Activated CD4-positive, alpha-beta memory T cell treated with anti-CD3 and anti-CD28 coated beads for 36 hours (primary cell): ENCODE data around the gene SREBF1. TPM values are rescaled to one million over a fixed set of nuclear protein-coding genes. Genes with fewer than 3 reads are reported as not detected.

Source experiments
- CTCF ChIA-PET: fragments of 350-600 bp; sonication (Branson Sonifier 250); formaldehyde crosslinking; loops from one replicate; lab custom pipeline; 2021; ENCODE audit warnings: antibody characterized with exemption, inconsistent platforms; lab: Charles Lee
- POLR2A ChIA-PET: fragments of 350-600 bp; sonication (Branson Sonifier 250); formaldehyde crosslinking; loops from one replicate; lab custom pipeline; 2021; ENCODE audit warnings: antibody characterized with exemption; lab: Charles Lee
- DNase-seq: peaks from one replicate; pipeline ENCODE4 v3.0.0-alpha.2; 2020
- H3K27ac Mint-ChIP-seq: one replicate; pipeline ENCODE4 v1.8.0; 2021; ENCODE audit warnings: mixed read lengths
- H3K27me3 Mint-ChIP-seq: one replicate; pipeline ENCODE4 v1.8.0; 2021; ENCODE audit warnings: mixed read lengths
- H3K36me3 Mint-ChIP-seq: one replicate; pipeline ENCODE4 v1.8.0; 2021; ENCODE audit warnings: mixed read lengths
- H3K4me1 Mint-ChIP-seq: one replicate; pipeline ENCODE4 v1.8.0; 2021; ENCODE audit warnings: low read depth, mixed read lengths
- H3K4me3 Mint-ChIP-seq: one replicate; pipeline ENCODE4 v1.8.0; 2021; ENCODE audit warnings: mild to moderate bottlenecking, mixed read lengths
- H3K9me3 Mint-ChIP-seq: one replicate; pipeline ENCODE4 v1.8.0; 2021; ENCODE audit warnings: mixed read lengths
- intact Hi-C: fragments of 100-400 bp; cut with micrococcal nuclease; formaldehyde crosslinking; loops from one replicate; pipeline ENCODE4 v1.15.1; 2023
- total RNA-seq, 2 experiments: library from RNA; stranded (reverse); gene quantifications; one replicate each; pipeline ENCODE4 v1.2.3, GENCODE V29; 2021

Gene SREBF1
- total RNA-seq, 2 experiments from 2014 or later: 93.7 to 106 TPM

DNA sequence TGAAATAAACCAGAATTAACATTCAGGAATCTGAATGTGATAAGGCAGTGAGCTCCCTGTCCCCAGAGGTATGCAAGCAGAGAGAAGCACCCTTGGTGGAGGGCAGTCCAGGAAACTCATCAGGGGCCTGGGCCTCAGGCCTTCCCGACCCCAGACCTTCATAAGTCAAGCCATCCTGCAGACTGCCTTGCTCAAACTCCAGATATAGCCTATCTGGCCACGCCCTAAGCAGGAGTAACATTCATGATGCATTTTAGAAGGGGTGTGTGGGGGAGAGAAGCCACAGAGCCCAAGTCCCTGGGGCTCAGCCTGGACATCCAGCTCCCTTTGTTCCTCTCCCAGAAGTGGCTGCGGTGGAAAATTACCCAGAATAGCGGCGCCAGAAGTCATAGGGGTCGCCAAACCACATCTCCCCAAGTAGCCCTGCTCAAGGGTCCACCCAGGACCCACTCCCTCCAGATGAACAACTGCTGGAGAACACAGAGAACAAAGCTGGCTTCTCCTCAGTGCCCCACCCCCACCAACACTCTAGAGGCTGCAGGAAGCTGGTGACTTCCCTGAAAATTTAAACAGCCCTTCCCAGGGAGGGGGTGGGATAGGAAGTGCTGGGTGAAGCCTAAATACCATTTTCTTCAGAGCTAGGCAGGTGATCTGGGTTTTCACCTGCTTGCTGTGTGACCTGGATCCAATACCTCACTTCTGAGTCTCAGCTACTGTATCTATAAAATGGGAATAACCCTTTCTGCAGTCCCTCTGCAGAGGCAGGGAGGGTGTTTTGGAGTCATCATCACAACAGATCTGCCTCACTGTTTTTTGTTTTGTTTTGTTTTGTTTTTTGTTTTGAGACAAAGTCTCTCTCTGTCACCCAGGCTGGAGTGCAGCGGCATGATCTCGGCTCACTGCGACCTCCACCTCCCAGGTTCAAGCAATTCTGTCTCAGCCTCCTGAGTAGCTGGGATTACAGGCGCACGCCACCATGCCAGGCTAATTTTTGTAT, 1.5 kb upstream of the SREBF1 start:
- intact Hi-C loops: loop anchor here (2.0 to 5.0 kb wide), 2 partner anchors 13 to 156 kb away; partner anchors contain the start of gene RAI1
- no peaks in the 10 kb centered on the region for H3K27me3 Mint-ChIP-seq
- peaks cover 29% of the 10 kb centered on the region for H3K36me3 Mint-ChIP-seq

GRCh38 chr17:17837380-17837821, 615 bp upstream of the SREBF1 start:
- H3K4me1 Mint-ChIP-seq: peaks cover 64% of the 10 kb centered on the region
- H3K27me3 Mint-ChIP-seq: no peaks in the 10 kb centered on the region
- ChIA-PET CTCF (interaction anchor here (0.8 to 2.7 kb wide), 6 partner anchors 11 to 22 kb away, joined by 3 to 8 read pairs (median 4); no protein-coding TSS in a partner anchor), POLR2A (interaction anchor here (0.6 to 6.9 kb wide), 9 partner anchors 10 to 346 kb away, joined by 3 to 135 read pairs (median 9); partner anchors contain the start of genes ALKBH5, DRC3 and TOM1L2)
- H3K4me3 Mint-ChIP-seq: peak overlapping the region; percentile 89
- peaks cover 30% of the 10 kb centered on the region for H3K36me3 Mint-ChIP-seq
- H3K27ac Mint-ChIP-seq: peak overlapping the region; percentile 96
- intact Hi-C loops: loop anchor here (2.0 to 5.0 kb wide), 2 partner anchors 13 to 155 kb away; partner anchors contain the start of gene RAI1
- no peaks in the 10 kb centered on the region for H3K9me3 Mint-ChIP-seq
- DNase-seq: no peak

More for the DNA sequence above, 1.5 kb upstream of the SREBF1 start:
- peaks cover 63% of the 10 kb centered on the region for H3K4me1 Mint-ChIP-seq
- H3K4me3 Mint-ChIP-seq: peak overlapping the region; percentile 45
- no peak for DNase-seq
- ChIA-PET CTCF (interaction anchor here (0.5 to 2.7 kb wide), 3 partner anchors 11 to 77 kb away, joined by 3 to 8 read pairs (median 3); no protein-coding TSS in a partner anchor), POLR2A (interaction anchor here (0.6 to 6.9 kb wide), 5 partner anchors 10 to 1458 kb away, joined by 3 to 135 read pairs (median 99); partner anchors contain the start of genes ALKBH5 and UBB)
- H3K27ac Mint-ChIP-seq: peak overlapping the region; percentile 96
- no peaks in the 10 kb centered on the region for H3K9me3 Mint-ChIP-seq

DNA sequence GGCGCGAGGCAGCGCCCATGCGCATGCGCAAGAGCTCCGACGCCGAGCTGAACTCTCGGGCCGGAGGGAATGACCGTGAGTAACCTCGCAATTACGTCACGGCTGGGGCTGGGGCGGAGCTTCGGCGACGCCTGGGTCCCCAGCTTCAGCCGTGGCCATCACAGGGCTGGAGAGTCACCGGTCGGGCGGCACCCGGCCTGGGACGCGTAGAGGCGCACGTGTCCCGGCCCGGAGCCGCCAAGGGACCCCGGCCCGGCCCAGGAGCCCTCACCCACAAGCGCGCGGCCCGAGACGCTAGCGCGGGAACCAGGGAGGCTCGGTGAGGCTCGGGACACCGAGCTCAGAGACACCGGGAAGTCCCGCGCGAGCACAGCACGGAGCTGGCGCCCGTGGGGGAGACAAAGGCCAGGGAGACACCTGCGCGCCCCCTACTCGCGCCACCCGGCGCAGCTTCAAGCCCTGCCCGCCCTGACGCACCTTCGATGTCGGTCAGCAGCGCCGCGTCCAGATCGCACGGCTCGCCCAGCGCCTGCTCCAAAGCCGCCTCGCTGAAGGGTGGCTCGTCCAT, 452 bp downstream of the SREBF1 start:
- H3K4me3 Mint-ChIP-seq: peak overlapping the region; percentile 89
- CTCF ChIA-PET: interaction anchor here (0.5 to 1.7 kb wide), 15 partner anchors 9 to 446 kb away, joined by 3 to 12 read pairs (median 5); no protein-coding TSS in a partner anchor
- intact Hi-C loops: loop anchor here (2.0 to 5.0 kb wide), 2 partner anchors 14 to 154 kb away; partner anchors contain the start of gene RAI1
- DNase-seq: peak; percentile 99
- H3K27me3 Mint-ChIP-seq: no peaks in the 10 kb centered on the region
- POLR2A ChIA-PET: interaction anchor here (0.6 to 6.9 kb wide), 16 partner anchors 12 to 1625 kb away, joined by 3 to 135 read pairs (median 4); partner anchors contain the start of genes DRC3 and TOM1L2
- peaks cover 68% of the 10 kb centered on the region for H3K4me1 Mint-ChIP-seq
- peak overlapping the region; percentile 96 for H3K27ac Mint-ChIP-seq
- no peaks in the 10 kb centered on the region for H3K9me3 Mint-ChIP-seq
- H3K36me3 Mint-ChIP-seq: peaks cover 36% of the 10 kb centered on the region

GRCh38 chr17:17835415-17836249, 1.2 kb downstream of the SREBF1 start:
- intact Hi-C loops: loop anchor here (2.0 to 5.0 kb wide), 2 partner anchors 15 to 153 kb away; partner anchors contain the start of gene RAI1
- H3K36me3 Mint-ChIP-seq: peaks cover 41% of the 10 kb centered on the region
- CTCF ChIA-PET: interaction anchor here (0.9 to 1.7 kb wide), 15 partner anchors 8 to 198 kb away, joined by 3 to 12 read pairs (median 5); no protein-coding TSS in a partner anchor
- DNase-seq: peak; percentile 48
- H3K27me3 Mint-ChIP-seq: no peaks in the 10 kb centered on the region
- peak overlapping the region; percentile 89 for H3K4me3 Mint-ChIP-seq
- peaks cover 64% of the 10 kb centered on the region for H3K4me1 Mint-ChIP-seq
- peak overlapping the region; percentile 96 for H3K27ac Mint-ChIP-seq
- H3K9me3 Mint-ChIP-seq: no peaks in the 10 kb centered on the region
- POLR2A ChIA-PET: interaction anchor here (0.6 to 6.9 kb wide), 17 partner anchors 12 to 1624 kb away, joined by 3 to 135 read pairs (median 4); partner anchors contain the start of genes DRC3 and TOM1L2

DNA sequence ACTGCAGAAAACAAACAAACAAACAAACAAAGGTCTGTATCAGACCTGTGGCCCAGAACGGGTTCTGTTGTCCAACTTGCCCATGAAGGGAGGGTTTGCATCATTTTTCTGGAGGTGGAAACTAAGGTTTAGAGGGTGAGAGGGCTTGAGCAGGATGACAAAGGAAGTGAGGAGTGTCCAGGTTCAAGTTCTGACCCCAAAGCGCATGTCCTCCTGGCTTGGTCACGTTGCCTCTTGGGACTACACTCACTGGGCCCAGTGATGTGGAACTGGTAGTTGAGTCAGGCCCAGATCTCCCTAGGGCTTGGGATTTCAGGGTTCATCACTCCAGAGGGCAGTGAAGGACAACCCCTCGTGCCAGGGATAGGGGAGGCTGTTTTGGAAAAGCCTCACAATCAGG, 1.8 kb downstream of the SREBF1 start:
- Mint-ChIP-seq H3K9me3 (no peaks in the 10 kb centered on the region), H3K4me3 (peak overlapping the region; percentile 89), H3K36me3 (peaks cover 41% of the 10 kb centered on the region), H3K4me1 (peaks cover 64% of the 10 kb centered on the region), H3K27me3 (no peaks in the 10 kb centered on the region), H3K27ac (peak overlapping the region; percentile 96)
- intact Hi-C loops: loop anchor here (1.0 to 5.0 kb wide), 2 partner anchors 10 to 153 kb away; partner anchors contain the start of gene RAI1
- CTCF ChIA-PET: interaction anchor here (1.2 kb wide), 1 partner anchor 13 kb away, joined by 3 read pairs; no protein-coding TSS in a partner anchor
- DNase-seq: no peak
- POLR2A ChIA-PET: interaction anchor here (0.8 to 6.9 kb wide), 7 partner anchors 11 to 141 kb away, joined by 3 to 135 read pairs (median 10); no protein-coding TSS in a partner anchor

DNA sequence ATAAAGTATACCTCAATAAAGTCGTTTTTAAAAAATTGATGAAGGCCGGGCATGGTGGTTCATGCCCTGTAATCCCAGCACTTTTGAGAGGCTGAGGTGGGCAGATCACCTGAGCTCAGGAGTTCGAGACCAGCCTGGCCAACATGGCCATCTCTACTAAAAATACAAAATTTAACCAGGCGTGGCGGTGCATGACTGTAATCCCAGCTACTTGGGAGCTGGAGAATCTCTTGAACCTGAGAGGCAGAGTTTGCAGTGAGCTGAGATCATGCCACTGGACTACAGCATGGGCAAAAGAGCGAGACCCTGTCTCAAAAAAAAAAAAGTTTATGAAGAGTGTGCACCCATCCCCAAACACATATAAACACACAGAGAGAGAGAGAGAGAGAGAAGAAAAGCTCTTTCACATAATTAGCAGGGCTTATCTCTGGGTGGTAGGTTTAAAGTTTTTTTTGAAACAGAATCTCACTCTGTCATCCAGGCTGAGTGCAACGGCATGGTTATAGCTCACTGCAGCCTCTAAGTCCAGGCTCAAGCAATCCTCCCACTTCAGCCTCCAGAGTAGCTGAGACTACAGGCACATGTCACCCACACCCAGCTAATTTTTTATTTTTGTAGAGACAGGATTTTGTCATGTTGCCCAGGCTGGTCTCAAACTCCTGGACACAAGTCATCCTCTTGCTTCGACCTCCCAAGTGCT, 3.0 kb downstream of the SREBF1 start:
- peaks cover 45% of the 10 kb centered on the region for H3K36me3 Mint-ChIP-seq
- CTCF ChIA-PET: interaction anchor here (0.6 to 1.8 kb wide), 7 partner anchors 13 to 384 kb away, joined by 3 to 5 read pairs (median 3); no protein-coding TSS in a partner anchor
- H3K4me1 Mint-ChIP-seq: peaks cover 56% of the 10 kb centered on the region
- intact Hi-C loops: loop anchor here (1.0 kb wide), 1 partner anchor 9 kb away; no protein-coding TSS in a partner anchor
- peak overlapping the region; percentile 96 for H3K27ac Mint-ChIP-seq
- peak overlapping the region; percentile 89 for H3K4me3 Mint-ChIP-seq
- POLR2A ChIA-PET: interaction anchor here (6.7 to 6.9 kb wide), 3 partner anchors 10 to 21 kb away, joined by 99 to 135 read pairs (median 110); no protein-coding TSS in a partner anchor
- DNase-seq: no peak
- H3K9me3 Mint-ChIP-seq: no peaks in the 10 kb centered on the region
- no peaks in the 10 kb centered on the region for H3K27me3 Mint-ChIP-seq

DNA sequence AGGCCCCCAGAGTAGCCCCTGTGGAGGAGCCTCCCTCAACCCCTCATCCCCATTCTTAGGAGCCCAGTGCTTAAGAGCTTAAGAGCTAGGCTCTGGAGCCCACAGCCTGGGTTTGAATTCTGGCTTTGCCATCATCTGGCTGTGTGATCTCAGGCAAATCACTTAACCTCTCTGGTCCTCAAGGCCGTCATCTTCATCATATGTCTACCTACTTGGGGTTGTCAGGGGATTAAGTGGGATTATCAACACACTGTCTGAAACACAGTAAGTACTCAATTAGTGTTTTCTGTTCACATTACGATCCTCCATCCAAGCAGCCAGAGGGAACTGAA, 4.8 kb downstream of the SREBF1 start:
- intact Hi-C loops: no loop called here
- H3K27ac Mint-ChIP-seq: no peak overlapping the region
- peaks cover 55% of the 10 kb centered on the region for H3K4me1 Mint-ChIP-seq
- no peak overlapping the region for H3K4me3 Mint-ChIP-seq
- no peaks in the 10 kb centered on the region for H3K27me3 Mint-ChIP-seq
- no peak for DNase-seq
- CTCF ChIA-PET: interaction anchor here (0.8 kb wide), 1 partner anchor 17 kb away, joined by 3 read pairs; no protein-coding TSS in a partner anchor
- POLR2A ChIA-PET: no interaction called here
- H3K36me3 Mint-ChIP-seq: peaks cover 45% of the 10 kb centered on the region
- H3K9me3 Mint-ChIP-seq: no peaks in the 10 kb centered on the region

DNA sequence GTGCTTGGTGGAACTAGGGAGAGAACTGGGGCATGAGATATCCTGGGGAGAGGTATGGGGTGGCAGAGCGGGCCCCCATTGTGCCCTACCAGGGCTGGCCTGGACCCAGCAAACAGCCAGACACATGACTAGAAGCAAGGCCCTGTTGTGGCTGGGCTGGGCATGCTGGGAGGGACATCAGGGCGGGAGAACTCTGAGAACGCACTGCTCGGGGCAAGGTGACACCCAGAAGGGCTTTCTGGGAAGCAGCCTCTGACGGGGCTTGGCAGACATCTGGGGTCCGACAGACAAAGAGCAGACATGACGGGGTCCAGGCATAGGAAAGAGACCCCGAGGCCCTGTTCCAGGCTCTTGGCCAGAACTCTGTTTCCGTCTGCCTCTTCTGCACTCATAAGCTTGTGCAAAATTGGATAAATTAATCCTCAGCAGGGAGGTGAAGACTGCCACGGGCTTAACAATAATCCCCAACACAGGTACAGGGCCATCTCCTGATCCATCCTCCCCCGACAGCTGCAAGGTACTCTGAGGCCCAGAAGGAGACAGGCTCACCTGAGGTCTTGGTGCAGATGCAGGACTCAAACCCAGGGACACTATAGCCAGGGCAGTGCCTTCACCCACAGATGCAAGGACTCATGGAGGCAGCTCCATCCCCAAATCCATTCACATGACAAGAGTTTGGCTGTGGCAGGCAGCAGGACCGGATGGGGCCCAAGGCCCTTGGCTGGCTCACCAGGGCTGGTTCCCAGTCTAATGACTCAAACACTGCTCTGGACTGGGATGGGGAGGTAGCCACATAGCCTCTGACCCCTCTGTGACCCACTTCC, 5.4 kb downstream of the SREBF1 start:
- Mint-ChIP-seq H3K27ac (no peak overlapping the region), H3K9me3 (no peaks in the 10 kb centered on the region), H3K4me3 (no peak overlapping the region), H3K27me3 (no peaks in the 10 kb centered on the region), H3K4me1 (peaks cover 59% of the 10 kb centered on the region), H3K36me3 (peaks cover 49% of the 10 kb centered on the region)
- CTCF ChIA-PET: interaction anchor here (0.8 kb wide), 1 partner anchor 18 kb away, joined by 3 read pairs; no protein-coding TSS in a partner anchor
- no peak for DNase-seq
- intact Hi-C loops: no loop called here
- POLR2A ChIA-PET: interaction anchor here (0.7 kb wide), 1 partner anchor 201 kb away, joined by 3 read pairs; no protein-coding TSS in a partner anchor

GRCh38 chr17:17830740-17831207, 6.0 kb downstream of the SREBF1 start:
- H3K4me1 Mint-ChIP-seq: peaks cover 62% of the 10 kb centered on the region
- no peak overlapping the region for H3K4me3 Mint-ChIP-seq
- ChIA-PET CTCF (no interaction called here), POLR2A (interaction anchor here (0.7 to 1.1 kb wide), 2 partner anchors 19 to 201 kb away, joined by 3 read pairs; no protein-coding TSS in a partner anchor)
- no peaks in the 10 kb centered on the region for H3K27me3 Mint-ChIP-seq
- H3K9me3 Mint-ChIP-seq: no peaks in the 10 kb centered on the region
- H3K27ac Mint-ChIP-seq: no peak overlapping the region
- intact Hi-C loops: no loop called here
- H3K36me3 Mint-ChIP-seq: peaks cover 46% of the 10 kb centered on the region
- DNase-seq: no peak
